Cardiac ventricle fibroblast (primary cell): ENCODE measurements around the gene HEMGN. TPM values are rescaled to one million over a fixed set of nuclear protein-coding genes. Genes with fewer than 3 reads are reported as not detected.

Experiments used
- total RNA-seq: library from RNA; depleted of rRNA; stranded (reverse); fragments of >200 nt; gene quantifications from 2 replicates; pipeline ENCODE4 v1.2.3, GENCODE V29; 2015

Gene HEMGN
- not detected in 2 replicates for total RNA-seq

GRCh38 chr9:97938081-97938644 lies at the start of gene HEMGN:
Gene HEMGN (minus strand): TSS chr9:97938172. CDS start chr9:97938136, 36 bp downstream.

GRCh38 chr9:97982683-97983588 lies 45.0 kb upstream of the HEMGN start, which contains the start of gene ANP32B:
Gene ANP32B (plus strand): TSS chr9:97983341. CDS start chr9:97983556, 215 bp downstream.

GRCh38 chr9:97921959-97922724 lies 15.8 kb downstream of the HEMGN start, which contains the start of gene TRMO:
Gene TRMO (minus strand): TSS chr9:97922500. CDS start chr9:97922493, 7 bp downstream.

Other genes with a start within 250 kb of the HEMGN start
- 7.9 and 12.0 TPM in 2 replicates for gene XPA, start 240.8 kb downstream of the HEMGN start, total RNA-seq
- not detected in 2 replicates for gene FOXE1, start 84.9 kb downstream of the HEMGN start, total RNA-seq
- gene TRMO, start 15.7 kb downstream of the HEMGN start, total RNA-seq: 9.8 and 17.2 TPM in 2 replicates
- gene ANP32B, start 45.2 kb upstream of the HEMGN start, total RNA-seq: 22.3 and 31.8 TPM in 2 replicates
- 81.5 and 81.9 TPM in 2 replicates for gene NANS, start 118.6 kb upstream of the HEMGN start, total RNA-seq
- gene TRIM14, start 181.1 kb upstream of the HEMGN start, total RNA-seq: 1.2 and 3.2 TPM in 2 replicates